SK-N-SH (cell line): ENCODE data around the gene CASP12. TPM values are rescaled to one million over a fixed set of nuclear protein-coding genes. Genes with fewer than 3 reads are reported as not detected.

Experiments
- CTCF ChIA-PET: fragments of 300-600, 350-600 bp; formaldehyde crosslinking; extraction: SDS; loops from one replicate; lab custom pipeline; 2021; lab: Yijun Ruan, JAX
- POLR2A ChIA-PET: fragments of 350-600 bp; sonication (Branson Sonifier 250); formaldehyde crosslinking; extraction: SDS; loops from one replicate; lab custom pipeline; 2020; ENCODE audit warnings: antibody characterized with exemption, inconsistent platforms; lab: Yijun Ruan, JAX
- DNase-seq: peaks from one replicate; pipeline ENCODE4 v3.0.0; 2012
- H2AFZ ChIP-seq: fragments of 200-600 bp; sonication (generic); 2 replicates; pipeline ENCODE4 v1.8.1; 2016; ENCODE audit warnings: antibody characterized with exemption, mild to moderate bottlenecking, low read depth
- H3F3A ChIP-seq: fragments of 200-600 bp; sonication (generic); replicated peaks from 2 replicates; pipeline ENCODE3; 2016; ENCODE audit warnings: antibody characterized with exemption, mild to moderate bottlenecking; ENCODE audit not compliant: insufficient read depth
- H3K27ac ChIP-seq, 2 experiments: fragments of 200-500 bp in 1 of 2; fragments of 200-600 bp in 1 of 2; sonication (Bioruptor generic) in 1 of 2; sonication (generic), shearing (Covaris generic) in 1 of 2; 2 replicates each; pipeline versions ENCODE4 v1.5.1 to v1.6.1; 2014 to 2016; ENCODE audit warnings: low read depth in 2 of 2, inconsistent platforms in 1 of 2, low read length in 1 of 2, mild to moderate bottlenecking in 1 of 2, mixed read lengths in 1 of 2
- H3K27me3 ChIP-seq: fragments of 200-600 bp; sonication (generic), shearing (Covaris generic); 2 replicates; pipeline ENCODE4 v1.6.1; 2016; ENCODE audit warnings: mixed run types; ENCODE audit not compliant: insufficient read depth
- H3K36me3 ChIP-seq, 2 experiments: fragments of 200-500 bp in 1 of 2; fragments of 200-600 bp in 1 of 2; sonication (Bioruptor generic) in 1 of 2; sonication (generic) in 1 of 2; replicated peaks in 1 of 2; 2 replicates each; pipeline versions ENCODE3 to v1.5.1; 2014 to 2016; ENCODE audit warnings: low read length in 1 of 2, mild to moderate bottlenecking in 1 of 2; ENCODE audit not compliant: insufficient read depth in 2 of 2, control insufficient read depth in 1 of 2
- H3K4me1 ChIP-seq, 2 experiments: fragments of 200-500 bp in 1 of 2; fragments of 200-600 bp in 1 of 2; sonication (Bioruptor generic) in 1 of 2; sonication (generic), shearing (Covaris generic) in 1 of 2; 2 replicates each; pipeline versions ENCODE4 v1.5.1 to v1.6.1; 2014 to 2016; ENCODE audit warnings: low read depth in 1 of 2, low read length in 1 of 2, mixed run types in 1 of 2; ENCODE audit not compliant: insufficient read depth in 2 of 2, control insufficient read depth in 1 of 2
- H3K4me2 ChIP-seq: fragments of 200-600 bp; sonication (generic), shearing (Covaris generic); 2 replicates; pipeline ENCODE4 v1.6.1; 2017; ENCODE audit warnings: mixed run types
- H3K4me3 ChIP-seq, 2 experiments: fragments of 200-500 bp in 1 of 2; fragments of 200-600 bp in 1 of 2; sonication (Bioruptor generic) in 1 of 2; sonication (generic), shearing (Covaris generic) in 1 of 2; 2 replicates each; pipeline versions ENCODE4 v1.5.1 to v1.8.1; 2014 to 2016; ENCODE audit warnings: low read depth in 2 of 2, inconsistent platforms in 1 of 2, low read length in 1 of 2, mild to moderate bottlenecking in 1 of 2, mixed read lengths in 1 of 2, moderate library complexity in 1 of 2
- H3K79me2 ChIP-seq: fragments of 200-600 bp; sonication (generic); 2 replicates; pipeline ENCODE4 v1.8.1; 2017; ENCODE audit warnings: mild to moderate bottlenecking; ENCODE audit not compliant: insufficient read depth
- H3K9ac ChIP-seq: fragments of 200-600 bp; sonication (generic); 2 replicates; pipeline ENCODE4 v1.6.1; 2017; ENCODE audit warnings: mixed run types
- H3K9me2 ChIP-seq: fragments of 200-600 bp; sonication (generic); 2 replicates; pipeline ENCODE4 v1.6.1; 2017; ENCODE audit warnings: mixed run types
- H3K9me3 ChIP-seq: fragments of 200-600 bp; sonication (generic); 2 replicates; pipeline ENCODE4 v1.6.1; 2017; ENCODE audit warnings: mixed run types, mild to moderate bottlenecking, moderate library complexity
- H4K20me1 ChIP-seq: fragments of 200-600 bp; sonication (generic); 2 replicates; pipeline ENCODE4 v1.6.1; 2017; ENCODE audit warnings: mild to moderate bottlenecking, mixed run types; ENCODE audit not compliant: insufficient read depth
- CHD2 ChIP-seq: fragments of 150-350 bp; IDR thresholded peaks from 2 replicates; pipeline ENCODE4 v1.6.1; 2018; ENCODE audit warnings: low read length; ENCODE audit not compliant: partially characterized antibody
- EP300 ChIP-seq, 2 experiments: IDR thresholded peaks; 2 replicates each; pipeline versions ENCODE4 v1.4.0 to v1.6.1; 2012; ENCODE audit warnings: borderline replicate concordance in 1 of 2, low read depth in 1 of 2, low read length in 1 of 2
- EZH2phosphoT487 ChIP-seq: fragments of 200-600 bp; sonication (generic); IDR thresholded peaks from 2 replicates; pipeline ENCODE4 v1.6.1; 2017; ENCODE audit warnings: low read depth, mixed run types, mild to moderate bottlenecking, antibody characterized with exemption, moderate library complexity, borderline replicate concordance
- NRF1 ChIP-seq: IDR thresholded peaks from 2 replicates; pipeline ENCODE4 v1.6.1; 2012; ENCODE audit warnings: low read depth, mild to moderate bottlenecking, low read length
- PBX3 ChIP-seq: IDR thresholded peaks from 2 replicates; pipeline ENCODE4; 2012
- RAD21 ChIP-seq: IDR thresholded peaks from 2 replicates; pipeline ENCODE4 v1.6.1; 2012; ENCODE audit warnings: mild to moderate bottlenecking, low read length
- RXRA ChIP-seq: IDR thresholded peaks from 2 replicates; pipeline ENCODE4 v1.4.0; 2012; ENCODE audit warnings: low read depth, mild to moderate bottlenecking, borderline replicate concordance
- SIN3A ChIP-seq: IDR thresholded peaks from 2 replicates; pipeline ENCODE4 v1.6.1; 2012; ENCODE audit warnings: low read depth, mild to moderate bottlenecking, low read length, moderate library complexity, borderline replicate concordance
- TEAD4 ChIP-seq: IDR thresholded peaks from 2 replicates; pipeline ENCODE4 v1.4.0; 2012; ENCODE audit warnings: mild to moderate bottlenecking, borderline replicate concordance; ENCODE audit not compliant: insufficient read depth
- ZBTB33 ChIP-seq: IDR thresholded peaks from 2 replicates; pipeline ENCODE4 v1.4.0; 2012; ENCODE audit warnings: low read depth, borderline replicate concordance
- WGBS: methylation state at CpG from one replicate; pipeline ENCODE4 v1.1.6; 2017; ENCODE audit warnings: low lambda C conversion rate; 5-methylcytosine and 5-hydroxymethylcytosine counted together
- polyA plus RNA-seq, 3 experiments: library from polyadenylated mRNA; depleted of rRNA; stranded (reverse); fragments of >200 nt; gene quantifications; 2 replicates each; pipeline ENCODE4 v1.2.3, GENCODE V29; 2012

Gene CASP12
- polyA plus RNA-seq, 1 of the 3 experiments (the other 2 are of a cell fraction): not detected

GRCh38 chr11:104852811-104853210, 45.4 kb downstream of the CASP12 start (continued):
- TF ChIP-seq EZH2phosphoT487 (no peak), NRF1 (no peak), RXRA (no peak)
- TF ChIP-seq, all 33 proteins: peak for 9

- Histone ChIP-seq H3K9me3 (no peaks in the 10 kb centered on the region), H3F3A (no peaks in the 10 kb centered on the region), H3K27me3 (no peaks in the 10 kb centered on the region), H3K9ac (no peak overlapping the region), H3K9me2 (no peaks in the 10 kb centered on the region; the same call in 1 of the 2 replicates), H2AFZ (no peak overlapping the region), H3K4me3 (no peak overlapping the region), H4K20me1 (no peaks in the 10 kb centered on the region), H3K27ac (no peak overlapping the region), H3K79me2 (no peaks in the 10 kb centered on the region), H3K4me1 (no peaks in the 10 kb centered on the region), H3K36me3 (no peaks in the 10 kb centered on the region), H3K4me2 (no peak overlapping the region)
- no peak for TF ChIP-seq ZBTB33
- no peak for TF ChIP-seq PBX3
- TF ChIP-seq CHD2: no peak
- no peak for TF ChIP-seq SIN3A
- 73% methylated on average over 3 of the region's 3 CpGs for WGBS
- CTCF ChIA-PET: no interaction called here
- no peak for DNase-seq
- POLR2A ChIA-PET: no interaction called here
These were observed 52.0 kb downstream of the CASP12 start for GRCh38 chr11:104846216-104846615.

- ChIA-PET POLR2A (no interaction called here), CTCF (interaction anchor here (1.1 kb wide), 1 partner anchor 19 kb away, joined by 3 read pairs; no protein-coding TSS in a partner anchor)
- WGBS: 52% methylated on average over 1 of the region's 1 CpG
- H4K20me1 ChIP-seq: no peaks in the 10 kb centered on the region
- H3K27me3 ChIP-seq: no peaks in the 10 kb centered on the region
- H3K27ac ChIP-seq: no peak overlapping the region
- no peaks in the 10 kb centered on the region; the same call in 1 of the 2 replicates for H3K9me2 ChIP-seq
- H3K4me3 ChIP-seq: no peak overlapping the region
- H3K9ac ChIP-seq: no peak overlapping the region
- no peaks in the 10 kb centered on the region for H3K9me3 ChIP-seq
- H3K4me1 ChIP-seq: no peaks in the 10 kb centered on the region
- no peak overlapping the region for H2AFZ ChIP-seq
- H3F3A ChIP-seq: no peaks in the 10 kb centered on the region
- TF ChIP-seq TEAD4 (no peak), NRF1 (no peak), EP300 (IDR thresholded peaks at IDR 0.05; ENCODE audit: borderline replicate concordance in 1 of 2, low read depth in 1 of 2, low read length in 1 of 2) (no peak), RAD21 (no peak), ZBTB33 (no peak)
- no peak overlapping the region for H3K4me2 ChIP-seq
- DNase-seq: no peak
- H3K79me2 ChIP-seq: no peaks in the 10 kb centered on the region
- H3K36me3 ChIP-seq: no peaks in the 10 kb centered on the region
These were observed 53.8 kb downstream of the CASP12 start for GRCh38 chr11:104844451-104844850.
